Endodermal cell (in vitro differentiated cells): ENCODE results near the gene RILPL2. TPM values are rescaled to one million over a fixed set of nuclear protein-coding genes. Genes with fewer than 3 reads are reported as not detected.

Experiments
- DNase-seq: peaks from one replicate; pipeline ENCODE4 v3.0.0-alpha.2; 2017
- H3K27ac ChIP-seq: 2 replicates; pipeline ENCODE4 v1.5.1; 2013; ENCODE audit warnings: mild to moderate bottlenecking, low read depth, low read length, moderate library complexity
- H3K27me3 ChIP-seq: 2 replicates; pipeline ENCODE4 v1.6.1; 2013; ENCODE audit warnings: mild to moderate bottlenecking, low read length, moderate library complexity; ENCODE audit not compliant: insufficient read depth, control insufficient read depth, poor library complexity, severe bottlenecking
- H3K36me3 ChIP-seq: 2 replicates; pipeline ENCODE4 v1.7.0; 2013; ENCODE audit warnings: mild to moderate bottlenecking, low read length, moderate library complexity; ENCODE audit not compliant: control insufficient read depth, insufficient read depth
- H3K4me1 ChIP-seq: one replicate; pipeline ENCODE4 v1.7.0; 2013; ENCODE audit warnings: low read length; ENCODE audit not compliant: control insufficient read depth, insufficient read depth
- H3K4me3 ChIP-seq: 2 replicates; pipeline ENCODE4 v1.5.1; 2013; ENCODE audit warnings: mild to moderate bottlenecking, low read length, moderate library complexity
- H3K9ac ChIP-seq: 2 replicates; pipeline ENCODE4 v1.6.1; 2013; ENCODE audit warnings: mild to moderate bottlenecking, low read length, moderate library complexity; ENCODE audit not compliant: poor library complexity, severe bottlenecking; ENCODE audit errors: extremely low read depth
- H3K9me3 ChIP-seq: 2 replicates; pipeline ENCODE4 v1.6.1; 2013; ENCODE audit warnings: mild to moderate bottlenecking, low read length, moderate library complexity; ENCODE audit not compliant: control insufficient read depth
- H3K27ac Mint-ChIP-seq: 2 replicates; pipeline ENCODE4 v1.8.0; 2020; ENCODE audit warnings: mixed read lengths
- H3K27me3 Mint-ChIP-seq: 2 replicates; pipeline ENCODE4 v1.8.0; 2021; ENCODE audit warnings: mild to moderate bottlenecking, mixed read lengths; ENCODE audit not compliant: insufficient read depth
- H3K36me3 Mint-ChIP-seq: 2 replicates; pipeline ENCODE4 v1.8.0; 2020; ENCODE audit warnings: low read depth, mixed read lengths
- H3K4me1 Mint-ChIP-seq: 2 replicates; pipeline ENCODE4 v1.8.0; 2020; ENCODE audit warnings: mixed read lengths
- H3K4me3 Mint-ChIP-seq: 2 replicates; pipeline ENCODE4 v1.8.0; 2020; ENCODE audit warnings: mild to moderate bottlenecking, moderate library complexity, mixed read lengths
- H3K9me3 Mint-ChIP-seq: 2 replicates; pipeline ENCODE4 v1.8.0; 2020; ENCODE audit warnings: mild to moderate bottlenecking, mixed read lengths
- WGBS, 2 experiments: methylation state at CpG; one replicate each; pipeline versions ENCODE4 v1.1.5 to v1.1.7; 2013; ENCODE audit warnings: missing lambda C conversion rate in 2 of 2, mixed read lengths in 1 of 2; ENCODE audit not compliant: insufficient coverage in 1 of 2, insufficient read length in 1 of 2; 5-methylcytosine and 5-hydroxymethylcytosine counted together
- total RNA-seq, 2 donors: library from RNA; stranded (reverse); fragmentation: NEBNext Ultra II Directional in 1 of 2; extraction: Animal tissue kit (Norgen Biotek cat#: 25700) in 1 of 2; gene quantifications; 2 replicates in 1 of 2; 3 replicates in 1 of 2; pipeline ENCODE4 v1.2.1, GENCODE V29; 2021
- TF ChIP-seq, protein P1 (sequence below): fragments of 200-600 bp; sonication (generic); conservative IDR thresholded peaks from 2 replicates; pipeline ENCODE4 v1.5.0; 2021; ENCODE audit warnings: antibody characterized with exemption, mild to moderate bottlenecking

The RILPL2 gene
- total RNA-seq, 2 donors from 2014 or later, result 2.6 TPM

DNA sequence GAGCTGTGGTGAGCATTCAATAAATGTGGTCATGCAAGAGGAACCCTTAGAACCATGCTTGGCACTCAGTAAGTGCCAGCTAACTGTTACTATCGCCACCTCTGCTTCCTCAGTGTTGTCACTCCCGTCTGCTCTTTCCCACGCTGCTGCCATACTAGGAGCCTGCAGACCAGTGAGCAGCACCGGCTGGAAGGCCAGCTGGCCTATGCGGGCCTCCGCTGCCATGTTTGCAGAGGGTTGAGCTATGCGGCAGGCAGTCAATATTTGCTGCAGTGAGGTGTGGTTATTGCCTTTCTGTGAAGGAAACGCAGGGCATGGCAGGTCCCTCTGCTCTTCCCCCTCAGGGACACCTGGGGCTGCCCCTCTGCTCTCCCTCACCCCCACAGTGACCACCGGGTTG, 39.5 kb downstream of the RILPL2 start:
- H3K36me3 Mint-ChIP-seq, result peaks cover 70% of the 10 kb centered on the region
- TF ChIP-seq, protein P1, sequence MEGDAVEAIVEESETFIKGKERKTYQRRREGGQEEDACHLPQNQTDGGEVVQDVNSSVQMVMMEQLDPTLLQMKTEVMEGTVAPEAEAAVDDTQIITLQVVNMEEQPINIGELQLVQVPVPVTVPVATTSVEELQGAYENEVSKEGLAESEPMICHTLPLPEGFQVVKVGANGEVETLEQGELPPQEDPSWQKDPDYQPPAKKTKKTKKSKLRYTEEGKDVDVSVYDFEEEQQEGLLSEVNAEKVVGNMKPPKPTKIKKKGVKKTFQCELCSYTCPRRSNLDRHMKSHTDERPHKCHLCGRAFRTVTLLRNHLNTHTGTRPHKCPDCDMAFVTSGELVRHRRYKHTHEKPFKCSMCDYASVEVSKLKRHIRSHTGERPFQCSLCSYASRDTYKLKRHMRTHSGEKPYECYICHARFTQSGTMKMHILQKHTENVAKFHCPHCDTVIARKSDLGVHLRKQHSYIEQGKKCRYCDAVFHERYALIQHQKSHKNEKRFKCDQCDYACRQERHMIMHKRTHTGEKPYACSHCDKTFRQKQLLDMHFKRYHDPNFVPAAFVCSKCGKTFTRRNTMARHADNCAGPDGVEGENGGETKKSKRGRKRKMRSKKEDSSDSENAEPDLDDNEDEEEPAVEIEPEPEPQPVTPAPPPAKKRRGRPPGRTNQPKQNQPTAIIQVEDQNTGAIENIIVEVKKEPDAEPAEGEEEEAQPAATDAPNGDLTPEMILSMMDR, result no peak

GRCh38 chr12:123396543-123396942, 39.9 kb downstream of the RILPL2 start:
- Histone ChIP-seq H3K9ac (no peak overlapping the region), H3K27me3 (no peaks in the 10 kb centered on the region), H3K27ac (no peak overlapping the region), H3K4me1 (no peaks in the 10 kb centered on the region), H3K36me3 (peaks cover 77% of the 10 kb centered on the region), H3K4me3 (no peak overlapping the region), H3K9me3 (no peaks in the 10 kb centered on the region)
- WGBS, 2 experiments, result 96 to 100% methylated on average over 2 of the region's 2 CpGs
- peaks cover 72% of the 10 kb centered on the region for H3K36me3 Mint-ChIP-seq
- H3K27ac Mint-ChIP-seq, result no peak overlapping the region
- H3K9me3 Mint-ChIP-seq, result no peaks in the 10 kb centered on the region
- no peaks in the 10 kb centered on the region for H3K27me3 Mint-ChIP-seq
- no peak for DNase-seq
- H3K4me3 Mint-ChIP-seq, result no peak overlapping the region
- no peaks in the 10 kb centered on the region for H3K4me1 Mint-ChIP-seq
- TF ChIP-seq, protein P1, result no peak

More for the DNA sequence above, 39.5 kb downstream of the RILPL2 start:
- DNase-seq, result no peak
- no peaks in the 10 kb centered on the region for H3K27me3 Mint-ChIP-seq
- H3K9me3 ChIP-seq, result no peaks in the 10 kb centered on the region
- H3K9ac ChIP-seq, result no peak overlapping the region
- no peaks in the 10 kb centered on the region for H3K4me1 ChIP-seq
- H3K4me3 ChIP-seq, result no peak overlapping the region
- H3K4me1 Mint-ChIP-seq, result no peaks in the 10 kb centered on the region
- 93 to 98% methylated on average over 7 to 9 of the region's 9 CpGs for WGBS, 2 experiments
- no peaks in the 10 kb centered on the region for H3K27me3 ChIP-seq
- no peaks in the 10 kb centered on the region for H3K9me3 Mint-ChIP-seq
- no peak overlapping the region for H3K27ac Mint-ChIP-seq
- no peak overlapping the region for H3K4me3 Mint-ChIP-seq
- H3K36me3 ChIP-seq, result peaks cover 73% of the 10 kb centered on the region
- no peak overlapping the region for H3K27ac ChIP-seq

DNA sequence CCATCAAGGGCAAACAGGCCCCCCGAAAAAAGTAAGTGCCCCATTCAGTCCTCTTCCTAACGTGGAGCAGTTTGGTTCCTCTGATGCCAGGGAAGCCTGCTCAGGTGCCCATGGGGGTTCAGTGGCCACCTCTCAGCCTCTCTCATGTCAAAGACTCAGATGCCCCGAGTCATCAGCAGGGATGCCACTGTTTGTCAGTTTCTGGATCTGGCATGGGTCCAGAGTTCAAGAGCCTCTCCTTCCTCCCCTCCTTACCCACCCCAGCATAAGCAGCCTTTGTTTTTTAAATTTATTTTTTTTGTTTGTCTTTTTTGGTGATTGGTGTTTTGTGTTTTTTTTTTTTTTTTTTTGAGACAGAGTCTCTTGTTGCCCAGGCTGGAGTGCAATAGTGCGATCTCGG, 41.2 kb downstream of the RILPL2 start:
- no peak overlapping the region for H3K9ac ChIP-seq
- peaks cover 87% of the 10 kb centered on the region for H3K36me3 ChIP-seq

More for the DNA sequence above, 41.2 kb downstream of the RILPL2 start:
- Histone ChIP-seq H3K9me3 (no peaks in the 10 kb centered on the region), H3K4me3 (no peak overlapping the region), H3K27me3 (no peaks in the 10 kb centered on the region), H3K27ac (no peak overlapping the region), H3K4me1 (no peaks in the 10 kb centered on the region)
- Mint-ChIP-seq H3K36me3 (peaks cover 80% of the 10 kb centered on the region), H3K4me3 (no peak overlapping the region), H3K27me3 (no peaks in the 10 kb centered on the region), H3K27ac (no peak overlapping the region), H3K4me1 (peaks cover 4% of the 10 kb centered on the region), H3K9me3 (no peaks in the 10 kb centered on the region)
- TF ChIP-seq, protein P1, result no peak
- DNase-seq, result no peak
- WGBS, 2 experiments, result 93 to 94% methylated on average over 3 to 5 of the region's 5 CpGs
